Activated T-cell treated with anti-CD3 and anti-CD28 coated beads, Interleukin-2, amount 50 U/mL, for 24 hours (primary cell): ENCODE results near the gene AKNAD1.
A peak's percentile ranks its signal among the peaks of the same experiment; 100 is the strongest.
"Not testable (repeated sequence)": the region's sequence is repeated elsewhere in the genome, so short reads cannot be mapped to it uniquely, and the experiment has no call there.

Experiments
- DNase-seq: peaks from one replicate; pipeline ENCODE4 v3.0.0-alpha.2; 2020
- H3K27ac Mint-ChIP-seq: 2 replicates; pipeline ENCODE4 v1.8.0; 2020; ENCODE audit warnings: mild to moderate bottlenecking, mixed read lengths
- H3K27me3 Mint-ChIP-seq: 2 replicates; pipeline ENCODE4 v1.8.0; 2020; ENCODE audit warnings: mixed read lengths
- H3K36me3 Mint-ChIP-seq: 2 replicates; pipeline ENCODE4 v1.8.0; 2020; ENCODE audit warnings: low read depth, mixed read lengths
- H3K4me1 Mint-ChIP-seq: 2 replicates; pipeline ENCODE4 v1.8.0; 2020; ENCODE audit warnings: low read depth, mixed read lengths
- H3K4me3 Mint-ChIP-seq: 2 replicates; pipeline ENCODE4 v1.8.0; 2020; ENCODE audit warnings: mild to moderate bottlenecking, moderate library complexity, mixed read lengths
- H3K9me3 Mint-ChIP-seq: 2 replicates; pipeline ENCODE4 v1.8.0; 2020; ENCODE audit warnings: mixed read lengths

Gene AKNAD1

DNA sequence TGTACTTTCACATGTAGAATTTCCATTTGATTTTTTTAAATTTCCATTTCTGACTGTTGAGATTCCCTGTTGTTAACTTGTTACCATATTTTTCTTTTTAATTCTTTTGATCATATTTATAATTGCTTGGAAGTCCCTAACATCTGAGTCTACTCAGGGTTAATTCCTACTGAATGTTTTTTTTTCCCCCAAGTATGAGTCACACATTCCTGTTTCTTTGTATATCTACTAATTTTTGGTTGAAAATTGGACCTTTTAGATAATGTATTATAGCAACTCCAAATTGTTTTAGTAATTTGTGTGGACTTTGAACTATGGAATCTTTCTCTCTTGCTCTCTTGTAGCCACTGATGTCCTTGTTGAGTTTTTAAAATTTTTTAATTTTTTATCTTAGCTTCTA lies 55.8 kb downstream of the AKNAD1 start:
- H3K27me3 Mint-ChIP-seq = no peaks in the 10 kb centered on the region
- H3K4me3 Mint-ChIP-seq = no peak overlapping the region
- H3K4me1 Mint-ChIP-seq = peaks cover 2% of the 10 kb centered on the region
- DNase-seq = no peak
- peak overlapping the region; percentile 11 for H3K27ac Mint-ChIP-seq
- no peaks in the 10 kb centered on the region for H3K9me3 Mint-ChIP-seq
- peaks cover 78% of the 10 kb centered on the region for H3K36me3 Mint-ChIP-seq

DNA sequence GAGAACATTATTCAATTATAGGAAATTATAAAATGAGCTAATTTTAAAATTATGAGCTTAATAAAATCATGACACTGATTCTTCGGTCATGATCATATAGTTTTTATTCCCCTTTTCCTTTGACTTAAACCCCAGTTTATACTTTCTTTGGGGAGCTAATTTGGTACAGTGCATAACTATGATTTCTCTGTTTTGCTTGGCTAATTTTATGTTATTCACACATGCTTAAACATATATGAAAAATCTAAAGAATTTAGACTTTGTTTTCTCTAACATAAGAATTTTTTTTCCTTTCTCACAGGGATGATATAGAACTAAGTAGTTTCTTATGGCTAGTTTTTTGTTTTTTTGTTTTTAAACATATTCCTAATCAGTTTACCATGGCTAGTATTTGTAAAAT lies 57.9 kb downstream of the AKNAD1 start:
- no peaks in the 10 kb centered on the region for H3K9me3 Mint-ChIP-seq
- no peak overlapping the region for H3K4me3 Mint-ChIP-seq
- H3K27ac Mint-ChIP-seq = no peak overlapping the region
- no peak for DNase-seq
- H3K4me1 Mint-ChIP-seq = peaks cover 2% of the 10 kb centered on the region
- no peaks in the 10 kb centered on the region for H3K27me3 Mint-ChIP-seq
- peaks cover 78% of the 10 kb centered on the region for H3K36me3 Mint-ChIP-seq

DNA sequence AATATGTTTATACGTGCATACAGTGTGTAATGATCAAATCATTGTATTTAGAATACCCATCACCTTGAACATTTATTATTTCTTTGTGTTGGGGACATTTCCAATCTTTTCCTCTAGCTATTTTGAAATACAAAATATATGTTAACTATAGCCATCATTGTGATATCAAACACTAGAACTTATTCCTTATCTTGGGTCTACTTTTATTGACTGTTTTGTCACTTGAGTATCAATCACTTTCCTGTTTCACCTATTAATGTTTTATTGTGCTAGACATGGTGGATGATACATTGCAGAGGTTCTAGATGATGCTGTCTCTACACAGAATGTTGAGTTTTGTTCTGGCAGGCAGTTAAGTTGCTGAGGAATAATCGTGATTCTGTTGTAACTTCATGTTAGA lies 64.5 kb downstream of the AKNAD1 start:
- no peak for DNase-seq
- H3K36me3 Mint-ChIP-seq = peaks cover 88% of the 10 kb centered on the region
- H3K27me3 Mint-ChIP-seq = no peaks in the 10 kb centered on the region
- H3K4me3 Mint-ChIP-seq = no peak overlapping the region
- no peaks in the 10 kb centered on the region for H3K4me1 Mint-ChIP-seq
- peaks cover 15% of the 10 kb centered on the region for H3K9me3 Mint-ChIP-seq
- H3K27ac Mint-ChIP-seq = no peak overlapping the region

DNA sequence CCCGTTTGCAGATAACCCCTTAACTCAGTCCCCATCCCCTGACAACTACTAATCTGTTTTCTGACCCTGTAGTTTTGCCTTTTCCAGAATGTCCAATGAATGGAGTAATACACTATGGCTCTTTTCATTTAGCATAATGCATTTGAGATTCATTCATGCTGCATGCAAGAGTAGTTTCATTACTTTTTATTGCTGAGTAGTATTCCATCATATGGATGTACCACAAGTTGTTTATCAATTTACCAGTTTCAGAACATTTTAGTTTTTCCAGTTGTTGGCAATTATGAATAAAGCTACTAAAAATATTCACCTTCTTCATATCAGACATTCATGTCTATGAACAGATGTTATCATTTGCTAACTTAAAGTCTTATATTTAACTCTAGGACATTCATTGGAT lies 65.1 kb downstream of the AKNAD1 start:
- no peaks in the 10 kb centered on the region for H3K4me1 Mint-ChIP-seq
- H3K27ac Mint-ChIP-seq = no peak overlapping the region
- H3K27me3 Mint-ChIP-seq = no peaks in the 10 kb centered on the region
- no peak overlapping the region for H3K4me3 Mint-ChIP-seq
- DNase-seq = no peak
- H3K36me3 Mint-ChIP-seq = peaks cover 89% of the 10 kb centered on the region
- H3K9me3 Mint-ChIP-seq = peaks cover 15% of the 10 kb centered on the region

DNA sequence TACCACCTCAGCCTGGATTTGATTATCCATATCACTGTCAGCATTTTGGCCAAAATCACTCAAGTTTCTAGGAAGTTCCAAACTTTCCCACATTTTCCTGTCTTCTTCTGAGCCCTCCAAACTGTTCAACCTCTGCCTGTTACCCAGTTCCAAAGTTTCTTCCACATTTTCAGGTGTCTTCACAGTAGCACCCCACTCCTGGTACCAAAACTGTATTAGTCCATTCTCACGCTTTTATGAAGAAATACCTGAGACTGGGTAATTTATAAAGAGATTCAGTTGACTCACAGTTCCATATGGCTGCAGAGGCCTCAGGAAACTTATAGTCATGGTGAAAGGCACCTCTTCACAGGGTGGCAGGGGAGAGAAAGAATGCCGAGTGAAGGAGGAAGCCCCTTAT lies 71.0 kb downstream of the AKNAD1 start:
- no peak overlapping the region for H3K4me3 Mint-ChIP-seq
- H3K4me1 Mint-ChIP-seq = no peaks in the 10 kb centered on the region
- H3K27me3 Mint-ChIP-seq = no peaks in the 10 kb centered on the region
- peaks cover 94% of the 10 kb centered on the region for H3K36me3 Mint-ChIP-seq
- DNase-seq = no peak
- peaks cover 18% of the 10 kb centered on the region for H3K9me3 Mint-ChIP-seq
- no peak overlapping the region for H3K27ac Mint-ChIP-seq

DNA sequence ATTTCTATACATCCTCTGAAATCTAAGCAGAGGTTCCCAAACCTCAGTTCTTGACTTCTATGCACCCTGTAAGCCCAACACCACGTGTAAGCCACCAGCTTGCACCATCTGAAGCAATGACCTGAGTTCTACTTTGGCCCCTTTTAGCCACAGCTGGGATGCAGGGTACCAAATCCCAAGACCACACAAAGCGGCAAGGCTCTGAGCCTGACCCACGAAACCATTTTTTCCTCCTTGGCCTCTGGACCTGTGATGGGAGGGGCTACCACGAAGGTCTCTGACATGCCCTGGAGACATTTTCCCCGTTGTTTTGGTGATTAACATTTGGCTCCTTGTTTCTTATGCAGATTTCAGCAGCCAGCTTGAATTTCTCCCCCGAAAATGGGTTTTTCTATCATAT lies 71.6 kb downstream of the AKNAD1 start:
- H3K9me3 Mint-ChIP-seq = peaks cover 18% of the 10 kb centered on the region
- peaks cover 92% of the 10 kb centered on the region for H3K36me3 Mint-ChIP-seq
- no peaks in the 10 kb centered on the region for H3K4me1 Mint-ChIP-seq
- H3K27ac Mint-ChIP-seq = no peak overlapping the region
- no peak overlapping the region for H3K4me3 Mint-ChIP-seq
- H3K27me3 Mint-ChIP-seq = no peaks in the 10 kb centered on the region
- DNase-seq = no peak

DNA sequence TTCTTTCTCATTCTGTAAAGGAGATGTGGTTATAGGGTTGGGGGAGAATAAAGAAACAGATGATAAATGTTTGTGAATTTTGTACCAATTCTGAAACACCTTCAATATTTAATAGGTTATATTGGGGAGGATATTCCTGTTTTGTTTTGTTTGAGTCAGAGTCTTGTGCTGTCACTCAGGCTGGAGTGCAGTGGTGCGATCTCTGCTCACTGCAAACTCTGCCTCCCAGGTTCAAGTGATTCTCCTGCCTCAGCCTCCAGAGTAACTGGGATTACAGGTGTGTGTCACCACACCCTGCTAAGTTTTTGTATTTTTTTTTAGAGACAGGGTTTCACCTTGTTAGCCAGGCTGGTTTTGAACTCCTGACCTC lies 75.3 kb downstream of the AKNAD1 start:
- H3K4me3 Mint-ChIP-seq, H3K4me1 Mint-ChIP-seq, DNase-seq, H3K27ac Mint-ChIP-seq, H3K27me3 Mint-ChIP-seq: not testable (repeated sequence)
- H3K9me3 Mint-ChIP-seq = peaks cover 18% of the 10 kb centered on the region
- H3K36me3 Mint-ChIP-seq = peaks cover 83% of the 10 kb centered on the region

DNA sequence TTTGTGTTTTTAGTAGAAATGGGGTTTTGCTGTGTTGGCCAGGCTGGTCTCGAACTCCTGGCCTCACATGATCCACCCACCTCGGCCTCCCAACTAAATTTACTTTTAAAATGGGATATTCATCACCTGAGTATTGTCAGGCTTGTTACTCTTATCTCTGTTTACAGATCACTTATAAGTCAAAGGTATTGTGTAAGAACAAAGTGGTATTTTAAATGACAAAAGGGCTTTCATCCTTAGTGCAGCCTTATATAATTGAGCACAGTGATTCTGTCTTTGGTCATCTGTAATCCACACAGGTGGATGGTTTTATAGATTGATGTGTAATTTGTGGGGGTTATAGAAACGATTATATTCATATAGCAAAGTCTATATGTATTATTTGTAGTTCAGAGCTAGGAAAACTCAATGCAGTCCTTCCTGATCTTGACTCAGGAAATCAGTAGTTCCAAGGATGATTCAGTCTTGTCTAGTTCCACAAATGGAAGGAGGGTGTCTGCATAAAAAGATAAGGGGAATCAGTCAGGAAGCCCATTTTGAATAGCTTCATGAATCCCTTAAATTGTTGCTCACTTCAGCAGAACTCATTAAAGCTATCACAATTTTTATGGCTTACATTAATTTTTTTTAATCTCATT lies 75.8 kb downstream of the AKNAD1 start:
- Mint-ChIP-seq H3K4me3 (no peak overlapping the region), H3K27me3 (no peaks in the 10 kb centered on the region), H3K27ac (no peak overlapping the region), H3K9me3 (peaks cover 16% of the 10 kb centered on the region), H3K36me3 (peaks cover 83% of the 10 kb centered on the region), H3K4me1 (no peaks in the 10 kb centered on the region)
- DNase-seq = no peak

DNA sequence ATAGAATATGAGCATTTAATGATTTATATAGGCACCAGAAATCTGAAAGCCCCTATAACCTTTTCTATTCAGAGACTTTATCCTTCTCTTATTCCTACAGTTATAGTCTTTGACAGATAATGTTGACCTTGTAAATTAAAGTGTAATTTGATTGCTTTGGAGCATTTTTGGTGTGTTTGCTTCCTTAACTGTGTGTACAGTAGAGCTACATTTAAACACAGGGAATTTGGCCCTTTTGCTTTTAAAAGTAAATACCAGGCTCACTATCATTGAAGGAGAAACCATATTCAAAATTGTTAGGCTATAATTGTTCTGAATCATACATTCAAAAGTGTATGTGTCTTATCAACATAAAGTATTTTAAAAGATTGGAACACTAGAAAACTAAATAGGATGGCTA lies 77.4 kb downstream of the AKNAD1 start:
- H3K4me1 Mint-ChIP-seq = no peaks in the 10 kb centered on the region
- H3K9me3 Mint-ChIP-seq = peaks cover 4% of the 10 kb centered on the region
- H3K27me3 Mint-ChIP-seq = no peaks in the 10 kb centered on the region
- DNase-seq = no peak
- no peak overlapping the region for H3K27ac Mint-ChIP-seq
- H3K36me3 Mint-ChIP-seq = peaks cover 78% of the 10 kb centered on the region
- no peak overlapping the region for H3K4me3 Mint-ChIP-seq

DNA sequence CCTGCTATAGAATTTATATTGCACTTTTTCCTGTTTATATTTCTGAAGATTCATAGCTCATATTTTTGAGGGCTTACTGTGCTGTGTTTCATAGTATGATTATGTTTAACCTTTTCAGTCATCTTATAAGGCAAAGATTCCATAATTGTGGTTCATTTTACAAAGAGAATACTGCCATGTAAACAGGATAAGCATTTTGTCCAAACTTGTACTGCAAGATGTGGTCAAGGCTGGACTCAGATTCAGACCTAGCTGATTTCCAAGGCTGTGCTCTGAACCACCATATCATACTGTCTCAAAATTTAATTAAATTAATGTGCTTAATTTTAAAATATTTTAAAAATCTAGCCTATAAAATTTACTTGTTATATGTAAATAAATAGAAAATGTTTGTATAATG lies 79.1 kb downstream of the AKNAD1 start:
- Mint-ChIP-seq H3K27ac (no peak overlapping the region), H3K9me3 (no peaks in the 10 kb centered on the region), H3K27me3 (no peaks in the 10 kb centered on the region), H3K36me3 (peaks cover 78% of the 10 kb centered on the region), H3K4me1 (no peaks in the 10 kb centered on the region), H3K4me3 (no peak overlapping the region)
- DNase-seq = no peak

DNA sequence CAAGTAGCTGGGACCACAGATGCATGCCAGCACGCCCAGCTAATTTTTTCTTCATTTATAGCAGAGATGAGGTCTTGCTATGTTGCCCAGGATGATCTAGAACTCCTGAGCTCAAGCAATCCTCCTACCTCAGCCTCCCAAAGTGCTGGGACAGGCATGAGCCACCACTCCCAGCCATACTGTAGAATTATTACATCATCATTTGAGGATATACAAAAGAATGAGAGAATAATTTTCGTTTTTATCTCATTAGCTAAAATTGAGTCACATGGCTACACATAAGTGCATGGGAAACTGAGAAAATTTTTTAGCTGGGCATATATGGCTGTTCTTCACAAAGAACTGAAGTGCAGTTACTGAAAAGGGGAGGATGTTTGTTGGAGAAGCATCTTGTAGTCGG lies 89.2 kb downstream of the AKNAD1 start:
- no peak overlapping the region for H3K27ac Mint-ChIP-seq
- no peaks in the 10 kb centered on the region for H3K27me3 Mint-ChIP-seq
- H3K36me3 Mint-ChIP-seq = peaks cover 52% of the 10 kb centered on the region

DNA sequence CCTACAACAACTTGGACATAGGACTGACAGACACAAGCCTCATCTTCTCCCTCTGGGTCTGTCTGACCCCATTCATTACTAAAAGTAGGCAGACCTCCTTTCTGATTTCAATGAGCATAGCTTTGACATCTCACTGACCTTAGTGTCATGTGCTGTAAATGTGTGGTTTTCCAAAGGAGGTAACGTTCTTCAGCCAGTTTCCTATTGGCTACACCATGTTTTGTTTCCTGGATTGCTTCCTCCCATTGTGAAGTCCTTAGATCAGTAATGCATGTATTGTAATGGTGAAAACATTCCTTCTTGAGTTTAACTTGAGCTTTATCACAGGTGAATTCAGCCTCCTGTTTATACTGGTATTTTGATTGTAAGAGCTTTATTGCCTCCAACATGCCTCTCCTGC lies 89.8 kb downstream of the AKNAD1 start:
- H3K4me3 Mint-ChIP-seq = no peak overlapping the region
- H3K27me3 Mint-ChIP-seq = no peaks in the 10 kb centered on the region
- no peak for DNase-seq
- peaks cover 12% of the 10 kb centered on the region for H3K4me1 Mint-ChIP-seq
- H3K9me3 Mint-ChIP-seq = no peaks in the 10 kb centered on the region
- no peak overlapping the region for H3K27ac Mint-ChIP-seq
- H3K36me3 Mint-ChIP-seq = peaks cover 54% of the 10 kb centered on the region

More for the DNA sequence above, 89.2 kb downstream of the AKNAD1 start:
- Mint-ChIP-seq H3K4me1 (peaks cover 10% of the 10 kb centered on the region), H3K4me3 (no peak overlapping the region), H3K9me3 (no peaks in the 10 kb centered on the region)
- DNase-seq = no peak
